Stimulated activated CD4-positive, alpha-beta T cell treated with anti-CD3 and anti-CD28 coated beads, Interleukin-15, amount 100 ng/mL, for 1 hour (primary cell): Measurements from ENCODE around the gene ZNF225.
"Not testable (repeated sequence)": the region's sequence is repeated elsewhere in the genome, so short reads cannot be mapped to it uniquely, and the experiment has no call there.

Source experiments
- DNase-seq, 2 donors: peaks; one replicate each; pipeline ENCODE4 v3.0.0-alpha.2; 2020; ENCODE audit warnings: low read depth in 1 of 2, low spot score in 1 of 2

ZNF225 gene

GRCh38 chr19:44113138-44113783 is at the start of gene ZNF225:
Gene ZNF225 (plus strand): TSS chr19:44113399. CDS start chr19:44115828, 2,429 bp downstream.
- DNase-seq, result peak; percentile 56 to 58

DNA sequence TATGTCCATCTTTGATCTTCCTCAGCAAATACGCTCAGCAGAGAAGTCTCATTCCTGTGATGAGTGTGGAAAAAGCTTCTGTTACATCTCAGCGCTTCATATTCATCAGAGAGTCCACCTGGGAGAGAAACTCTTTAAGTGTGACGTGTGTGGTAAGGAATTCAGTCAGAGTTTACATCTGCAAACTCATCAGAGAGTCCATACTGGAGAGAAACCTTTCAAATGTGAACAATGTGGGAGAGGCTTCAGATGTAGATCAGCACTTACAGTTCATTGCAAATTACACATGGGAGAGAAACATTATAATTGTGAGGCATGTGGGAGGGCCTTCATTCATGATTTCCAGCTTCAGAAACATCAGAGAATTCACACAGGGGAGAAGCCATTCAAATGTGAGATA is 46.9 kb upstream of the ZNF225 start:
- no peak for DNase-seq

DNA sequence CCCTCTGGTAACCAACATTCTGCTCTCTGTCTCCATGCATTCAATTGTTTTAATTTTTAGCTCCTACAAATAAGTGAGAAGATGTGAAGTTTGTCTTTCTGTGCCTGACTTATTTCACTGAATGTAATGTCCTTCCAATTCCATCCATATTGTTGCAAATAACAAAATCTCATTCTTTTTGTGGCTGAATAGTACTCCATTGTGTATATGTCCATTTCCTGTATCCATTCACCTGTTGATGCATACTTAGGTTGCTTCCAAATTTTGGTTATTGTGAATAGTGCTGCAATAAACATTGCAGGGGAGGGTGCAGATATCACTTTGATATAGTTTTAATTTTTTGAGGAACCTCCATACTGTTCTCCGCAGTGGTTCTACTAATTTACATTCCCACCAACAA is 43.8 kb upstream of the ZNF225 start:
- no peak for DNase-seq

DNA sequence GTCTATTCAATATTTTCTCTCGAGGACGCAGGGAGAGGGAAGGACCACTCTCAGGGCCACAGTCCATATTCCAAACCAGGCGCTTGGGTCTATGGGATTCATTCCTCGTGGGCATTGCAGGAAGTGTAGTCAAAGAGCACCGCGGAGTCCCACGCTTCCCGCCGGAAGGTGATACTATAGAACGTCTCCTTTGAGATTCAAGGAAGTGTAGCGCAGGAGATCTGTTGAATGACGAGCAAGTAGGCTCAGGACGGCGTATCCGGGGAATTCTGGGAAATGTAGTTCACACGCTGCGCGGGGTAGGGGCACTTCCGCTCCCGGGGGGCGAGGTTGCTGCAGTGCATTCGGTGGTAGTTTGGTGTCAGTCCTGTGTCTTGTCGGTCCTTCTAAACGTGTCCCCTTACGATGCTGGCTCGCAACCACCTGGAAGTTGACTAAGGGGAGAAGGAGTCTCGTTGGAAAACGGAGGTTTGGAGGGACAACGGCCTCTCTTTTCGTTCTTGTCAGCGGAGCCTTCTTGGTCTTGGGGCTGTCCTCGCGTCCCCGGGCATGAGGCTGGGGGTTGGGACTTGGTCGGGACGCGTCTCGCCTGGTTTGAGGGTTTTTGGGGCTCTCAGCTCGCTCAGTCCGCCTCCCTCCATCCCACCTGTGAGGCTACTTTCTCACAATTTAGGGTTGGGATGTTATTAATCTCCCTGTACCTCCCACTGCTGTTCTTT is 41.2 kb upstream of the ZNF225 start, which contains the start of gene ZNF284:
TSS of gene ZNF284 (plus strand) at position 336 of the 719 bp plus-strand sequence. CDS start 4,231 bp downstream, outside the sequence.
- peak; percentile 61 to 66 for DNase-seq

- DNase-seq, result no peak
Measured at GRCh38 chr19:44072543-44073401, 40.4 kb upstream of the ZNF225 start.

DNA sequence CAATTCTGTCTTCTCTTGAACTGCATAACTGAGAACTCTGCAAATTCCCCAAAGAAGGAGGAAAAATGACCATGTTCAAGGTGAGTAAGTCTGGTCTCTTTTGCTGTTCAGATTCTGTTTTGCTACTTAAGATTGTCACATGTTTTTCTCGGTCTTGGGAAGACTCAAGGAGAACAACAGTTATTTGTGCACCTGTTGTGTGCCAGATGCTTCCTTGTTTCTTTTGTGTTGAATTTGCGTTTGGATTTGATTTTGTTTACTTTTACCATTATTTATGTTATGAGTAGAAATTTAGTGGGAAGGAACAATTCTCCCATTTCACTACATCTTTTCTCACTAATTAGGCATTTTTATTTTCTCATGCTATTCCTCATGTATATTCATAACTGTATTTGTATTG is 36.9 kb upstream of the ZNF225 start:
- DNase-seq, result no peak

- DNase-seq, result no peak
Measured at GRCh38 chr19:44092108-44092507, 21.1 kb upstream of the ZNF225 start.

DNA sequence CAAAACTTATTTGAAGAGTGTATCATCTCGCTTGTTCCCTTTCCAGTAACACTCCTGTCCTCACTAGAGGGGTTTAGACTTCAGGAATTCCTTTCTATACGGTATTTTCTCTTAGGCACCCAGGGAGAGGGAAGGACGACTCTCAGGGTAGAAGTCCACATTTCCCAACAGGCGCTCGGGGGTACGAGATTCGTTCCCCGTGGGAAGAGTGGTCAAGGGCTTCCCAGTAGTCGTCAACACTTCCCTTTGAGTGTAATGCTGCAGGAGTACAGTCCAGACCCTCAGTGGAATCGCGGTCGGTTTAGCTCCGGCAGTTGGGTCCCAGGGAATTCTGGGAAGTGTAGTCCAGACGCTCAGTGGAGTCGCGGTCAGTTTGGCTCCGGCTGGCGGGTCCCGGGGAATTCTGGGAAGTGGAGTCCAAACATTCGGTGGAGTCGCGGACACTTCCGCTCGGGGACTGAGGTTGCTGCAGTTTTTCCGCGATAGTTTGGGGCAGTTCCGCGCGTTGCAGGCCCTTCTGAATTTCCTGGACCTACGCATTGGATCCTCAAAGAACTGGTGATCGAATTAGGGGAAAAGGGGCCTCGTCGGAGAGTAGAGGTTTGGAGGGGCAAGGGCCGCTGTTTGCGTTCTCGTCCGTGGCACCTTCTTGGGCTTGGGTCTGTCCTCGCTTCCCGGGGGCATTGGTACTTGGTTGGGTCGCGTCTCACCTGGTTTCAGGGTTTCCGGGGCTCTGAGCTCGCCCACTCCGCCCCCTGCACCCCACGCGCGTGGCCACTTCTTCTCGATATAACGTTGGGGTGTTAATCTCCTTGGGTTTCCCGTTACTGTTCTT is 19.1 kb upstream of the ZNF225 start, which contains the start of gene ZNF224:
TSS of gene ZNF224 (plus strand) at position 431 of the 835 bp plus-strand sequence. CDS start 3,513 bp downstream, outside the sequence.
- peak; percentile 55 to 58 for DNase-seq

GRCh38 chr19:44107751-44108150 is 5.4 kb upstream of the ZNF225 start:
- DNase-seq, result no peak

GRCh38 chr19:44109458-44109857 is 3.7 kb upstream of the ZNF225 start:
- no peak for DNase-seq

DNA sequence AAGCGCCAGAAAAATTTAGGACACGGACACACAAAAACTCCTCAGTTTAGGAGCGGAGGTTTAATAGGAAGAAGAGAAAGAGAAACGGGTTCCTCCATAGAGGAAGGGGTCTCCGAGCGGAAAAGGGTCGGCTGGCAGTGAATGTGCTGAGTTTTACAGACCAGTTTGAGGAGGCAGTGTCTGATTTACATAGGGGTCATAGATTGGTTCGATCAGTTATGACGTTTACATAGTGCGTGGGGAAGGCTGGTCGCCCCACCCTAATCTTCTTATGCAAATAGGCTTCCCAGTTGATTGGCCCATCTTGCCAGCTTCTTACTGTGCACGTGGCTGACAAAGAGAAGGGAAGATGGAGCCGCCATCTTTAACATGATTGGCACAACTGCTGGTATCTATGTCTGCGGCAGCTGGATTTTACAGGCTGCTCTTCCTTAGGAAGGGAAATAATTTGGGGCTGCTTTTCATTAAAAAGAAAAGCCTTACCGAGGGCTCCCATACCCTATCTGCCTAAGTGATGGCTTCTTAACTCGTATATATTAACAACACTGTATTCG is 1.2 kb upstream of the ZNF225 start:
- no peak for DNase-seq

DNA sequence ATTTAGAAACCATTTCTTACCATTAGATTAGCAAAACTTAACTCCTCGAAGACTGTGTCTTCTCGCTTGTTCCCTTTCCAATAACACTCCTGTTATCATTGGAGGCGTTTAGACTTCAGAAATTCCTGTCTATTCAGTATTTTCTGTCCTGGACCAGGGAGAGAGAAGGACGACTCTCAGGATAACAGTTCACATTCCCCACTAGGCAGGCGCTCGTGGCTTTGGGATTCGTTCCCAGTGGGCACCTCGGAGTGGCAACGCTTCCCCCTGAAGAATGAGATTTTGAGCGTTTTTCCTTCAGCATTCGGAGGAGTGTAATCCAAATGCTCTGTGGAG is 429 bp upstream of the ZNF225 start:
- no peak for DNase-seq

DNA sequence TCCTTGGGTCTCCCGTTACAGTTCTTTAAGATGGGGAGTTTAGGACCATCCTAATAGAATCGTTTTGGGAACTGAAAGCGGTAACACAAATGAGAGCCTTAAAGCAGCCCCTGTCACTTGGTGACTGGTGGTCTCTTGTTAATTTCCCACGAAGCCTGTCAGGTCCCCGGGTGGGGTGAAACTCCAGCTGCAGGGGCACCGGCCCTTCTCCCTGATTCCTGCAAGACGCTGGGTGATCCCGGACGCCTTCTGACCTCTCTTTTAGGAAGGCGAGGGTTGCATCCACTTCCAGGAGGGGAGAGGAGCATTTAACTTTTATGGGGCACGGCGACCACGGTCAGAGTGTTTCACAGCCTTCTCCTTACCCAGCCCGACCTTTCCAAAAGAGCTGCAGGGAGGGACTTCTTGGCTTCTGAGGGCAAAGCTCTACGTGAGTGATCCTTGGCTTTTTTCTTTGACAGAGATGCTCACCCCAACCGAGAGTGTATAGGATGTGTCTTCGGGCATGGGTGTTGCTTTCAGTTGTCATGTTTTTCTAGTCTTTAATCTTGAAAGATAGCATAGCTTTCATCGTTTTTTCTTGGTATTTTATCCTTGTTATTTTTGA is 688 bp downstream of the ZNF225 start:
- no peak for DNase-seq

- not testable (repeated sequence) for DNase-seq
Measured at GRCh38 chr19:44121162-44121561, 8.0 kb downstream of the ZNF225 start.

GRCh38 chr19:44131955-44132354 is 18.8 kb downstream of the ZNF225 start:
- no peak for DNase-seq

DNA sequence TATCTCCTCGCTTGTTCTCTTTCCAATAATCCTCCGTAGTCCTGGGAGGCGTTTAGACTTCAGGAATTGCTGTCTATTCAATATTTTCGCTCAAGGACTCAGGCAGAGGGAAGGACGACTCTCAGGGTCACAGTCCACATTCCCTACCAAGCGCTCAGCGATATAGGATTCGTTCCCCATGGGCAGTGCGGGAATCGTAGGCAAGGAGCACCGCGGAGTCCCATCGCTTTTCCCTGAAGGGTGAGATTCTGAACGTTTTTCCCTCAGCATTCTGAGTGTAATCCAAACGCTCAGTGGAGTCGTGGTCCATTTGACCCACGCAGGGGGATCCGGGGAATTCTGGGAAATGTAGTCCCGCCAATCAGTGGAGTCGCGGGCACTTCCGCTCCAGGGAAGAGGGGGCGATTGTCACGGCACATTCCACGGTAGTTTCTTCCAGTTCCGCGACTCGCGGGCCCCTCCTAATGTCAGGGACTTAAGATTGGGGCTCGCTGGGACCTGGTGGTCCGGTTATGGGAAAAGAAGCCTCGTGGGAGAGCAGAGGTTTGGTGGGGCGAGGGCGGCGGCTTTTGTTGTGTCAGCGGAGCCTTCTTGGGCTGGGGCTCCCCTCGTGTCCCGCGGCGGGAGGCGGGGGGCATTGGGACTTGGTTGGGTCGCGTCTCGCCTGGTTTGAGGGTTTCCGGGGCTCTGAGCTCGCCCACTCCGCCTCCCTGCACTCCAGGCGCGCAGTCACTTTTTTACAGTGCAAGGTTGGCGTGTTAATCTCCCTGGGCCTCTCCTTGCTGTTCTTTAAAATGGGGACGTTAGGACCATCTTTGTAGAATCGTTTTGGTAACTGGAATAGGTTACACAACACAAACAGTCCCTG is 28.2 kb downstream of the ZNF225 start, which contains the start of gene ZNF234:
TSS of gene ZNF234 (plus strand) at position 364 of the 868 bp plus-strand sequence. CDS start 3,079 bp downstream, outside the sequence.
- DNase-seq, result peak; percentile 36 to 52

DNA sequence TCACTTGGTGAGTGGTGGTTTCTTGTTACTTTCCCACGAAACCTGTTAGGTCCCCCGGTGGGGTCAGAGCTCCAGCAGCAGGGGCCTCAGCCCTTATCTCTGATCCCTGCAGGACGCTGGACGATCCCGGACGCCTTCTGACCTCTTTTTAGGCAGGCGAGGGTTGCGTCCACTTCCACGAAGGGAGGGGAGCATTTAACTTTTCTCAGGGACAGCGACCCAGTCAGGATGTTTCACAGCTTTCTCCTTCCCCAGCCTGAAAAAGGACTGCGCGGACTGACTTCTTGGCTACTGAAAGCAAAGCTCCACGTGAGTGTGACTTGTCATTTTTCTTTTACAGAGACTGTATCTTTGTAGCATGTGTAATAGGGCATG is 28.8 kb downstream of the ZNF225 start:
- DNase-seq, result no peak

DNA sequence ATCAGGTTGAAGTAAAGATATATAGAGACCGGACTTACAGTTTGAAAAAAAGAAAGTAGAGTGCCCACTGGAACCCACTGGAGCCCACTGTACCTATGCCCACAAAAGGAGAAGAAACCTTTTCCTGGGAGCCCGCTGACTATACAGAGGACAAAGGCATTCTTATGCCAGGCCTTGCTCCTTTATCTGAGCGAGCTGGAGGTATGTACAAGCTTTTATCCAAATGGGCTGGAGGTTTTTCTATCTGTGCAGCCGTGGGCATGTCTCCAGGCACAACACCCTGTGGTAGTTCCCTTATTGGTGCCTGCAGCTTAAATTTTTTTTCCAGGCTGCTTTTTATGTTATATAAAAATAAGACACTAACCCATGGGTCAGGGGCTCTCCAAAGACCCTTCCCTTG is 36.6 kb downstream of the ZNF225 start:
- DNase-seq, result no peak

DNA sequence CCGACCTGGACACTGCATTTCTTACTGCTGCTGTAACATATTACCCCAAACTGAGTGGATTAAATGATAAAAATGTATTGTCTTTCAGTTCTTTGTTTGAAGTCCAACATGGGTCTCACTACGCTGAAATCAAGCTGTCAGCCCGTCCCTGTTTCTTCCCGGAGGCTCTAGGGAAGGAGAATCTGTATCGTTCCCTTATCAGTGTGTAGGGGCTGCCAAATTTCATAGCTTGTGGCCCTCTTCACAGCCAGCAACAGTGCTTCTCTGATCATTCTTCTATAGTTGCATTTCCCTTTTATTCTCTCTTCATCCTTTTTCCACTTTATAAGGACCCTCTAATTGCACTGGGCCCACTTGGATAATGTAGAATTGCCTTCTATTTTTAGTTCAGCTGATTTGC is 38.3 kb downstream of the ZNF225 start:
- no peak for DNase-seq
